ENCODE data around the gene HORMAD2.
A peak's percentile ranks its signal among the peaks of the same experiment; 100 is the strongest.
"Not testable (repeated sequence)": the region's sequence is repeated elsewhere in the genome, so short reads cannot be mapped to it uniquely, and the experiment has no call there.

Gene HORMAD2

DNA sequence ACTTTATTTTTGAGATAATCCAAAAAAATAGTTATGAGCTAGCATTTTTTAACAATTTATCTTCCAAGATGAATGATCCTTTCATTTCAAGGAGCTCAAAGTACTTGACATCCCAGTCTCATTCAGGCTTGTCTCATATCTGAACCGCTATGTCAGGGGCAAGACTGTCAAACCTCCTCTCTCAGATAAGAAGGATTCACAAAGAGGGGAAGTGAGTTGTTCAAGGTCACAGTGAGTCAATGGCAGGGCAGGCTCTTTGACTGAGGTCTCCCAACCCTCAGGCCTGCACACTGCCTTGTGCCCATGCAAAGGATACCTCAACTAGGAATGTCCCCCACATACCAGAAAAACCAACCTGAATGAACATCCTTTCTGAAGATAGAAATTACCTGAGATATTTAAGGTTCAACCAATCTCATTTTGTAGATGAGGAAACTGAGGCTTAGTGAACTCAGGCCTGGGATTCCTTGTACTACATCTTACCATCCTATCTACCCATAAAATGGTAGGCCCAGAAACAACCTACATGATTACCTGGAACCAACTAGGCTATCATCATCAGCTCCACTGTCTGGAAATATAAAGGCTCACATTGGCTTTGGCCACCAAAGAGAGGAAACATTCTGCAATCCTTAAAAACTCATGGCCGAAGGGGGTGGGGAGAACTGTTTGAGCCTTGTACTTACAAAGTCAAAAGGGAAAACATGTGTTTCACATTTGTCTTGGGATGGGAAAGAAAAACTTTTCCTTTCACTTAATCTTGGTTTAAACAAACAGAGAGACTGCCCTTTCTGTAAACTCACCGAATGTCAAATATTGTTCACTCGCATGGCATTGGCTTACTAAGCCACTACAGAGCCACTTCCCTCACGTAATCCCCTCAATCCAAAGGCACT lies 115.2 kb downstream of the HORMAD2 start:
- DNase-seq, result no peak

GRCh38 chr22:30196141-30196879 lies 116.0 kb downstream of the HORMAD2 start:
- DNase-seq, result peak in 2 of 4 experiments; percentile 11 to 12

GRCh38 chr22:30196880-30197336 lies 116.6 kb downstream of the HORMAD2 start:
- no peak for DNase-seq

DNA sequence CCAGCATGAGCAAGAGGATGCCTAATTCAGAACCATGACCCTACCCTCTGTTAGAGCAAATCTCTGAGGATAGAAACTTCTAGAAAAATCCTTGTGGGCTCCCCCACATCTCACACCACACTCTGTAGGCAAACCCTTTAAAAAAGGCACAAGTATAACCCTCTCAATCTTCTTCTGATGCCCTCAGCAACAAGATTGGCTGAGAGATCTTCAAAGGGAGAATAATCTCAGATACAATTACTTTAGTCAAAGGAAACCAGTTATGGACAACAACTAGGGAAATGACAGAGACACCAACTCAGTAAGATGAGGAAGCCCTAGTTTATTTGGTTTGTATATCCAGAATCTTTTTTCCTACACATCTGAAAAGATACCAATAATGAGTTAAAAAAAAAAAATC lies 117.1 kb downstream of the HORMAD2 start:
- no peak for DNase-seq

- DNase-seq, result no peak
These were observed 118.0 kb downstream of the HORMAD2 start for GRCh38 chr22:30198152-30198825.

GRCh38 chr22:30198921-30199320 lies 118.7 kb downstream of the HORMAD2 start:
- no peak for DNase-seq

- DNase-seq, result not testable (repeated sequence)
These were observed 120.6 kb downstream of the HORMAD2 start for GRCh38 chr22:30200905-30201304.

GRCh38 chr22:30201945-30202344 lies 121.7 kb downstream of the HORMAD2 start:
- no peak for DNase-seq

- DNase-seq, result no peak
These were observed 122.3 kb downstream of the HORMAD2 start for GRCh38 chr22:30202531-30203006.

GRCh38 chr22:30204015-30204741 lies 123.9 kb downstream of the HORMAD2 start:
- no peak for DNase-seq

- no peak for DNase-seq
These were observed 124.5 kb downstream of the HORMAD2 start for GRCh38 chr22:30204742-30205111.

- DNase-seq, result no peak
These were observed 125.2 kb downstream of the HORMAD2 start for GRCh38 chr22:30205281-30206115.

DNA sequence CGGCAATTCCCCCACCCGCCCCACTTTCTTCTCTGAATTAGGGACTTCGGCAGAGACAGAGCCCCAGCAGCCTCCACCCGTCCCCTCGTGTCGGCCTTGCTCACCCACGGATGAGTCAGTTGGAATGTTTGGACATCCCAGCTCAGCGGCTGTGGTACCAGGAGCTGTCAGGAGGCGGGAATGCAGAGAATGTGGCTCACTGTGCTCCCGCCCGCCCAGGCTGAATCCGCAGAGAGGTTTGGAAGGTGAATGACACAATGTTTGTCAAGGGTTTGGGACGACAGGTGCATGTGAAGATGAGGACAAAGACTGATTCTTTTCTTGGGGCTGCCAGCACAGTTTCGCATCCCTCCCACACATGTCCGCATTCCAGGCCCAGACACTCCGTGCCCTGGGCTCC lies 126.7 kb downstream of the HORMAD2 start:
- DNase-seq, result no peak

DNA sequence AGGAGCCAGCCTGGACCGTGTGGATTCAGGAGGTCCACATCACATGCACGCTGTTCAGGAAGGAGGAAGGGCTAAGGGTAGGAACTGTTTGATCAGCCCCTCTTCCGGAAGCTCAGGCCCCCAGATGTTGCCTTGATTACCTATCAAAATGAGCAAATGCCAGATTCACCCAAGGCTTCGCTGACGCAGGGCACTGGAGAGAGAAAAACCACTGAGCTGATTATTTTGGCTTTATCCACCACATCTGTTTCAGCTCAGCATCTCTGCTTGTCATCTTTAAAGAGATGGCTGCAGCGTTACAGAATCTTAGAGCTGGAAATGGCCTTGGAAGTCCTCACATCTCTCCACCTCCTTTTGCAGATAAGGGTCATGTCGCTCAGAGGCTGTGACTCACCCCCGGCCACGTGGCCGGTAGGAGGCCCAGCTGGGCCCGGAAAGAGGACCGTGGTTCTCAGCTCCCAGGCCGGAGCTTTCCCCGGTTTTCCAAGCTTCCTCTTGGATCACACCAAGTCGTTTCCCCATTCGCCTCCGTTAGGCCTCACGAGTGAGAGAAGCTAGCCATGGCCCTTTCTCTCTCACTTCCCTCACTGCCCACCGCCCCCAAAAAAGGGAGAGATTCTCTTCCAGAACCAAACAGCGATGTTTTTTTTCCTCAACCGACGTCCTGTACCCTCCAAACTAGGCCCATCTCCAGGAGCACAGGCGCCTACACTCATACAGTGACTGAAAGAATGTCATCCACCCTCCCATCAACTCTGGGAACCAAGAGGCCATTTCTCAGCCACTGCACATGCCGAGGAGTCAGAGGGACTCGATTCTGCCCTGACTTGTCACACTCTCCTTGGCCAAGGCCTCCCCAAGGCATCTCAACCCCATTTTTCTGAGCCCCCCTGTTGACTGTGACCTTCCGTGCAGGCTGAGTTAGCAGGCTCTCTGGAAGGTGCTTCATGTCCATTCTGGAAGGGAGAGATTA lies 128.7 kb downstream of the HORMAD2 start:
- DNase-seq, result no peak

DNA sequence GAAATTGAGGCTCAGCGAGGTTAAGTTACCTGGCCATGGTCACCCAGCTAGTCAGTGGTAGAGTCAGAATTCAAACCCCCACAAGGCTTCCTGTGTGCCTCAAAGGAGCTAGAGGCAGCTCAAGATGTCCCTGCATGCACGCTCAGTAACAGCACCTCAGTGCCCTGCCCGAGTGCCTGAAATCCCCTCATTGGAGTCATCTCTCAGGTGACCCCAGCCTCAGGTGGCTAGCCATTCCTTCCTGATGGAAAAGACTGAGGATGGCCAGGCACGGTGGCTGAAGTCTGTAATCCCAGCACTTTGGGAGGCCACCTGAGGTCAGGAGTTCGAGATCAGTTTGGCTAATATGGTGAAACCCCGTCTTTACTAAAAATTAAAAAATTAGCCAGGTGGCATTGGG lies 129.4 kb downstream of the HORMAD2 start:
- DNase-seq, result no peak

DNA sequence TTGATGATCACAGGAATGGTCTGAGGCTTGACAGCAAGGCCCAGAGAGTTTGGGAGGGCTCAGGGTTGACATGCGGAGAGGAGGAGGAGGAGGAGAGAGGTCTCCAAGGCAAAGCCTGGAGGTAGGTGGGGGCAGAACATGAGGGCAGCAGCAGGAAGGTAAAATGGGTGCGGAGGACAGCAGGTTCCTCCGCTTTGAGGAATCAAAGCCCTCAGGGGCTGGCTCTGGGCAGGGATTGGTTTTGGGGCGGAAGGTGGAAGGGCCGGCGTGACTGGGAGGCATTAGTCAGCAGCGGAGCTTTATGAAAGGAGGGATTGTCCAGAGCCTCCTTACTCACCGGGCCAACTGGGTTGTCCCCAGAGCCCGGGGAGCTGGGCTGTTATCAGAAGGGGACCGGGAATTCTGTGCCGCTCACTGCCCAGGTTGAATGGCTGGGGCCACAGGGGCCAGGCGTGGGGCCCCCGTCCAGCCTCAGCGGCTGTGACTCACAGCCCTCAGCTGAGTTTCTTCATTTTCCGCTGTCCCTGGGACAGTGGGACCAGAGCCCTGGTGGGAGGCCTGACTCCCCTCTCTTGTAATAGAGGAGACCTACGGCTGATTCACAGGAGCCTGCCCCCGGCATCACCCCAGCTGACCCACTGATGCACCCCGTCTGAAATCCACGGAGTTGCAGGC lies 130.1 kb downstream of the HORMAD2 start:
- DNase-seq, result no peak

DNA sequence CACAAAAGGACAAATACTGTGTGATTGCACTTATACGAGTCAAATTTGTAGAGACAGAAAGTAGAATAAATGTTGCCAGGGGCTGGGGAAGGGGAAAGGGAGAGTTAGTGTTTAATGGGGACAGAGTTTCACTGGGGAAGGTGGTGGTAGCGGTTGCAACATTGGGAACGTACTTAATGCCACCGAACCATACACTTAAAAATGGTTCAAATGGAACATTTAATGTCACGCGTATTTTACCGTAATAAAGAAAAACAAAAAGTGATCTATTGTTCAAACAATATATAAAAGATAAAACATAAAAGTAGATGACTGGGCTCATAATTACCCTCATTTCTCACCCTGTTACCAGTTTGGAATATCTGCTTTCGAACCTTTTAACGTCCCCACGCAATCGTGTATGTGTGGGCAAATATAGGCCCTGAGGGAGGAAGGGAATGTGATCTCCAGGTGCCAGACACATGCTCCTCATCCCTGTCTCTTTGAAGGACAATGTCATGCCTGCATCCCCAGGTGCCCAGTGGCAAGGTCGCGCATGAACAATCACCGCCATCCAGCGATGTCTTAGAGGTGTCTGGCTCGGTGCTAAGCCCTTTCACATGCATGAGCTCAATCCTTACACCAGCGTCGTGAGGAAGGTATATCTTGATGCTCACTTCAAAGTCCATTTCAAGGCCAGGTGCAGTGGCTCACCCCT lies 131.0 kb downstream of the HORMAD2 start:
- DNase-seq, result no peak

DNA sequence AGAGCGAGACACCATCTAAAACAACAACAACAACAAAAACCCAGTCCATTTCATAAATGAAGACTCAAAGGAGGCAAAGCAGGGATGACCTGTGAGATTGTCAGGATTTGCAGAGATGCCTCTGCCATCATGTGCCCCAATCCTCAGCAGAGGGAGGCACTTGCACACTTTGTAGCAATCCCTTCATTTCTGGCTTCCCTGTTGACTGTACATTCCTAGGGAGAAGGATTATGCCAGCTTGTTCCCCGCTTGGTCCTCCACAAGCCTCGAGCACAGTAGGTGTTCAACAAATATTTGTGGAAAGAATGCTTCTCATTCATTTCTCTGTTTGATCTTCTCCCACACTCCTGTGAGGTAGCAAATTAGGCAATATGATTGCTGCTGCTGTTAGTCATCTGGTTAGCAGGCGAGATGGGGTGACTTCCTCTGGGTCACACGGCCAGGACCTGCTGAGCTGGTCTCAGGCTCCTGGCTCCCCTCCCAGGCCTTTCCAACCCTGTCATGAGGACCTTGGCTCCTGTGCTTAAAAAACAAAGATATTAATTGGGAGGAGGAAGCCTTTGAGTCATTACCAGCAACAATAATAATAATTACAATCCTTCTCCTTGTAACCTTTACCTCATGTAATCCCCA lies 132.2 kb downstream of the HORMAD2 start:
- DNase-seq, result no peak

GRCh38 chr22:30212996-30213441 lies 132.8 kb downstream of the HORMAD2 start:
- no peak for DNase-seq

Measured in activated CD4-positive, CD25-positive, alpha-beta regulatory T cell (primary cell).